HFF-Myc (cell line): ENCODE data around the gene DNAJC3.
A peak's percentile ranks its signal among the peaks of the same experiment; 100 is the strongest.

Experiments
- DNase-seq: peaks from one replicate; pipeline ENCODE4 v3.0.0-alpha.2; 2011; ENCODE audit warnings: low read depth; ENCODE audit errors: extremely low read depth
- H3K4me3 ChIP-seq: replicated peaks from 2 replicates; pipeline ENCODE4 v1.5.1; 2011; ENCODE audit warnings: low read depth, mild to moderate bottlenecking, control low read depth, low read length
- TF ChIP-seq, protein P1 (sequence below): IDR thresholded peaks from 2 replicates; pipeline ENCODE4 v1.5.1; 2012; ENCODE audit warnings: mild to moderate bottlenecking, low read depth, low read length, control low read depth; ENCODE audit errors: missing control alignments

Gene DNAJC3

DNA sequence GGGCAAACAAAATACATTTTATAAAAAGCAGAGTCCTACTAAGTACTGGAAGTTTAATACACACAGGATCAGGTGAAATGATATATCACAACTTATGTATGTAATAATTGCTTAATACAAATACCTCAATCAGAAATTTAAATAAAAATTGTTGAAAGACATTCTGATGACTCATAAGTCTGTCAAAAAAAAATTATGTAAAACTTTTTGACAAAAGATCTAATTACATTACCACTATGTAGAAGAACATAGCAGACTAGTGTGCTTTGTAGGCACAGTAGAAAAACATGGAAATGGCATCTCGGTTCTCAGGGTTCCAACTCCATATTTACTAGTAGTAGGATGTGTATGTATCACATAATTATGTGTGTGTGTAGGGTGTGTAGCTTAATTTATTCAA lies 156.2 kb downstream of the DNAJC3 start:
- DNase-seq = no peak
- TF ChIP-seq, protein P1, sequence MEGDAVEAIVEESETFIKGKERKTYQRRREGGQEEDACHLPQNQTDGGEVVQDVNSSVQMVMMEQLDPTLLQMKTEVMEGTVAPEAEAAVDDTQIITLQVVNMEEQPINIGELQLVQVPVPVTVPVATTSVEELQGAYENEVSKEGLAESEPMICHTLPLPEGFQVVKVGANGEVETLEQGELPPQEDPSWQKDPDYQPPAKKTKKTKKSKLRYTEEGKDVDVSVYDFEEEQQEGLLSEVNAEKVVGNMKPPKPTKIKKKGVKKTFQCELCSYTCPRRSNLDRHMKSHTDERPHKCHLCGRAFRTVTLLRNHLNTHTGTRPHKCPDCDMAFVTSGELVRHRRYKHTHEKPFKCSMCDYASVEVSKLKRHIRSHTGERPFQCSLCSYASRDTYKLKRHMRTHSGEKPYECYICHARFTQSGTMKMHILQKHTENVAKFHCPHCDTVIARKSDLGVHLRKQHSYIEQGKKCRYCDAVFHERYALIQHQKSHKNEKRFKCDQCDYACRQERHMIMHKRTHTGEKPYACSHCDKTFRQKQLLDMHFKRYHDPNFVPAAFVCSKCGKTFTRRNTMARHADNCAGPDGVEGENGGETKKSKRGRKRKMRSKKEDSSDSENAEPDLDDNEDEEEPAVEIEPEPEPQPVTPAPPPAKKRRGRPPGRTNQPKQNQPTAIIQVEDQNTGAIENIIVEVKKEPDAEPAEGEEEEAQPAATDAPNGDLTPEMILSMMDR = no peak
- no peak overlapping the region for H3K4me3 ChIP-seq

DNA sequence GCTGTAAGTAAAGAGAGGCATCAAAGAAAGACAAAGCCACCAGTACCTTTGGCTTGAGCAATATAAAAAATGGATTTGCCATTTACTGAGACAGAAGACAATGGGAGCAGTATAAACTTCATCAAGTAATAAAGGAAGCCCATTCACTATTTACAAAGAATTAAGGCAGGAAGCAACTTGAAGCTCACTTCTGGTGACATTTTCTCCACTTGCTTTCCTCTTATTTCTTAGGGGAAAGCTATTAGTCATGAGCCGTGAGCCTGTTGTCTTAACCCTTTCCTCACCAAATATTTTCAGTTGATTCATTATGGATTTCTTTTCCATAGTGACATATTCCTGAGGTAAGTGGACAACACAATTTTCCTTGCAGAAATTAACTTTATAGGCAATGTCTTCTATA lies 156.8 kb downstream of the DNAJC3 start:
- TF ChIP-seq, protein P1 = no peak
- H3K4me3 ChIP-seq = no peak overlapping the region
- no peak for DNase-seq

DNA sequence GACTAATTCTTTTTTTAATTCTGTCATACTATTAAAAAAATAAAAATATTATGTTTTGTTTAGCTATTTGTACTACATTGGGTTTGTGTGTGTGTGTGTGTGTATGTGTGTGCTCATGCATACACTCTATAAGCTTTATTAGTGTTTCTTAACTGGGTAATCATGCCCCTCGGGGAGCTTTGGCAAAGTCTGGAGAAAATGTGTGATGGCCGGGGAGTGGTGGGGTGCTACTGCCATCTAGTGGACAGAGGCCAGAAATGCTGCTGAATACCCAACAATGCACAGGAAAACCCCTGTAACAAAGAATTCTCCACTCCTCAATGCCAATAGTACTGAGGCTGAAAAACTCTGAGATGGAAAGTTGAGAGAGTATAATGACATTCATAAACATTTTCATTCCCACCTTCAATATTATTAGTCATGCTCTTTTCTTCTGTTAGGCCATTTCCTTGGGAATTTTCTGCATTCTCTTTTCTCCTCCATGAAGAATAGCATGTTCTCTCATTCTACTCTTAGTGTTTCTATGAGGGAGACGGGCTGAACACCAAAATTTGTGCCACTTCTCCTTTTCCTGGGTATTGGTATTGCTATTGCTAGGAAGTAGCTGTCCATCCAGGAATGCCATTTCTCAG lies 157.3 kb downstream of the DNAJC3 start:
- TF ChIP-seq, protein P1 = peak; percentile 93
- no peak overlapping the region for H3K4me3 ChIP-seq
- peak; percentile 46 for DNase-seq

DNA sequence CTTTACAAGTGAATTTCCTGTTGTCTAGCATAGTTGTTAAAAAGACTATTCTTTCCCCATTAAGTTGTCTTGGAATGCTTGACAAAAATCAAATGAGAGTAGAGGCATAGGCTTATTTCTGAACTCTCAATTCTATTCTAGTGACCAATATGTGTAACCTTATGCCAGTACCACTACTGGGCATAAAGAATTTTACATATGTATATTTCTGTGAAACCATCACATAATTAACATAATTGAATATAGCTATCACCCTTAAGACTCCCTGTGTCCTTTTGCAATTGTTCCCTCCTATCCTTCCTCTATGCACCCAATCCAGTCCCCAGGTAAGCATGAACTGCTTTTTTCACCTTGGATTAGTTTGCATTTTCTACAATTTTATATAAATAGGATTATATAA lies 165.0 kb downstream of the DNAJC3 start:
- TF ChIP-seq, protein P1 = no peak
- no peak overlapping the region for H3K4me3 ChIP-seq
- no peak for DNase-seq

DNA sequence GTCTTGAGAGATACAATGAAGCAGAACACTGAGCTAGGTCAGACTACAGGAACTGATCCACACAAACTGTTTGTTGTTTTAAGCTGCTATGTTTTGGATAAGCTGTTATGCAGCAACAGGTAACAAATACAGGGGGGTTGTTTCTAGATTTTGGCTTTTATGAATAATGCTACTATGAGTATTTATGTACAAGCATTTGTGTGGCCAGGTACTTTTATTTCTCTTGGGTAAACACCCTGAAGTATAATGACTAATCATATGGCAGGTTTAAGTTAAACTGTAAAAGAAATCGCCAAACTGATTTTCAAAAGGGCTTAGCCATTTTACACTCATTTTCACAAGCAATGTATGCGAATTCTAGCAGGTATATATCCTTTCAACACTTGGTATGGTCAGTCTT lies 166.0 kb downstream of the DNAJC3 start:
- no peak overlapping the region for H3K4me3 ChIP-seq
- no peak for DNase-seq
- TF ChIP-seq, protein P1 = no peak
